Measurements from ENCODE around the gene SACS.

SACS gene

DNA sequence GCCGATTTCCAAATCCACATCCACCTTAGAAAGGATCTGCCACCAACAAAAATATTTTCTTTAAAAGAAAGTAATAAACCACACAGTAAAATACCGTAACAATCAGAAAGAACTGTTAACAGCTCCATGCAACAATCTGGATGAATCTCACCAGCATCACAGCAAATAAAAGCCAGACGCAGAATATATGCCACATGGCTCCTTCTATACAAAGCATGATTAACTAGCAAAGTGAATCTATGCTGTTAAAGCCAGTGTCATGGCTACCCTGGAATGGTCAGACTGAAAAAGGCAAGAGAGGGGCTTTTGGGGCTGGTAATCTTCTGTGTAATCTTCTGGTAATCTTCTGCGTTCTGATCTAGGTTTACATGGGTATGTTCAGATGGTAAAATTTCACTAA lies 81.3 kb downstream of the SACS start:
- H3K4me2 ChIP-seq (ENCODE audit: insufficient read depth, low read length): no peak overlapping the region
- DNase-seq: no peak
- H4K20me1 ChIP-seq (ENCODE audit: insufficient read depth, low read length): peaks cover 8% of the 10 kb centered on the region; the same call in 1 of the 2 replicates
- TF ChIP-seq, protein P1, sequence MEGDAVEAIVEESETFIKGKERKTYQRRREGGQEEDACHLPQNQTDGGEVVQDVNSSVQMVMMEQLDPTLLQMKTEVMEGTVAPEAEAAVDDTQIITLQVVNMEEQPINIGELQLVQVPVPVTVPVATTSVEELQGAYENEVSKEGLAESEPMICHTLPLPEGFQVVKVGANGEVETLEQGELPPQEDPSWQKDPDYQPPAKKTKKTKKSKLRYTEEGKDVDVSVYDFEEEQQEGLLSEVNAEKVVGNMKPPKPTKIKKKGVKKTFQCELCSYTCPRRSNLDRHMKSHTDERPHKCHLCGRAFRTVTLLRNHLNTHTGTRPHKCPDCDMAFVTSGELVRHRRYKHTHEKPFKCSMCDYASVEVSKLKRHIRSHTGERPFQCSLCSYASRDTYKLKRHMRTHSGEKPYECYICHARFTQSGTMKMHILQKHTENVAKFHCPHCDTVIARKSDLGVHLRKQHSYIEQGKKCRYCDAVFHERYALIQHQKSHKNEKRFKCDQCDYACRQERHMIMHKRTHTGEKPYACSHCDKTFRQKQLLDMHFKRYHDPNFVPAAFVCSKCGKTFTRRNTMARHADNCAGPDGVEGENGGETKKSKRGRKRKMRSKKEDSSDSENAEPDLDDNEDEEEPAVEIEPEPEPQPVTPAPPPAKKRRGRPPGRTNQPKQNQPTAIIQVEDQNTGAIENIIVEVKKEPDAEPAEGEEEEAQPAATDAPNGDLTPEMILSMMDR (IDR thresholded peaks at IDR 0.05; ENCODE audit: borderline replicate concordance, extremely low read depth, low read length, poor library complexity, severe bottlenecking): no peak
- no peak for TF ChIP-seq EZH2 (IDR thresholded peaks at IDR 0.05; ENCODE audit: borderline replicate concordance, low read depth, low read length, severe bottlenecking)
- no peak overlapping the region for H3K27ac ChIP-seq (ENCODE audit: low read length)
- H3K36me3 ChIP-seq (ENCODE audit: insufficient read depth, low read length): peaks cover 95% of the 10 kb centered on the region
- H3K4me3 ChIP-seq (ENCODE audit: low read depth in 1 of 2, low read length in 2 of 2): no peak overlapping the region
- H2AFZ ChIP-seq (ENCODE audit: low read depth, low read length): no peak overlapping the region
- H3K9me3 ChIP-seq (ENCODE audit: insufficient read depth, low read length, severe bottlenecking): no peaks in the 10 kb centered on the region
- H3K79me2 ChIP-seq (ENCODE audit: insufficient read depth, low read length): 0 out of 2 replicates have a peak, but pooled peaks cover 5% of the 10 kb centered on the region
- no peaks in the 10 kb centered on the region for H3K27me3 ChIP-seq (ENCODE audit: insufficient read depth, low read length, poor library complexity)
- ATAC-seq (ENCODE audit: insufficient read depth, low read depth): no peak
- no peaks in the 10 kb centered on the region for H3K4me1 ChIP-seq (ENCODE audit: insufficient read depth, low read length)
- no peak overlapping the region for H3K9ac ChIP-seq (ENCODE audit: low read depth, low read length)

DNA sequence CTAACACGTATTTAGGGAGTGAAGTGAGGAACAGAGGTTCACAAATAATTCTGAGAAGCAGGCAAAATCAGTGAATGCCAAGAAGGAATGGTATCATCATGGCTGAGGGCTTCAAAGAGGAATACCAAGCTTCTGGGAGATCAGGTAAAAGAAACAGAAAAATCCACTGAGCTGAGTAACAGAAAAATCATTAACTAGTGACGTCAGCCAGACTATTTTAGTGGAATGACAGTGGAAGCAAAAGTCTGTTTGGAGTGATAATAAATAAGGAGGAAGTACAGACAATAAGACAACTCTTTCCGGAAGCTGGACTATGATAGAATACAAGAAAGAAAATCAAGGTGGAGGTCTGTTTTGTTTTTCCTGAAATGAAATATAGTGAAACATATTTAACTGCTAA lies 83.5 kb downstream of the SACS start:
- no peaks in the 10 kb centered on the region for H3K4me1 ChIP-seq (ENCODE audit: insufficient read depth, low read length)
- no peaks in the 10 kb centered on the region for H3K9me3 ChIP-seq (ENCODE audit: insufficient read depth, low read length, severe bottlenecking)
- TF ChIP-seq EZH2 (IDR thresholded peaks at IDR 0.05; ENCODE audit: borderline replicate concordance, low read depth, low read length, severe bottlenecking): no peak
- TF ChIP-seq, protein P1 (IDR thresholded peaks at IDR 0.05; ENCODE audit: borderline replicate concordance, extremely low read depth, low read length, poor library complexity, severe bottlenecking): no peak
- H2AFZ ChIP-seq (ENCODE audit: low read depth, low read length): no peak overlapping the region
- no peak overlapping the region for H3K27ac ChIP-seq (ENCODE audit: low read length)
- peaks cover 87% of the 10 kb centered on the region for H3K36me3 ChIP-seq (ENCODE audit: insufficient read depth, low read length)
- H4K20me1 ChIP-seq (ENCODE audit: insufficient read depth, low read length): peaks cover 9% of the 10 kb centered on the region; the same call in 1 of the 2 replicates
- H3K4me2 ChIP-seq (ENCODE audit: insufficient read depth, low read length): no peak overlapping the region
- ATAC-seq (ENCODE audit: insufficient read depth, low read depth) (no peak), DNase-seq (no peak)
- H3K79me2 ChIP-seq (ENCODE audit: insufficient read depth, low read length): peaks cover 7% of the 10 kb centered on the region; the same call in 1 of the 2 replicates
- H3K4me3 ChIP-seq (ENCODE audit: low read depth in 1 of 2, low read length in 2 of 2): no peak overlapping the region
- no peak overlapping the region for H3K9ac ChIP-seq (ENCODE audit: low read depth, low read length)
- H3K27me3 ChIP-seq (ENCODE audit: insufficient read depth, low read length, poor library complexity): no peaks in the 10 kb centered on the region

DNA sequence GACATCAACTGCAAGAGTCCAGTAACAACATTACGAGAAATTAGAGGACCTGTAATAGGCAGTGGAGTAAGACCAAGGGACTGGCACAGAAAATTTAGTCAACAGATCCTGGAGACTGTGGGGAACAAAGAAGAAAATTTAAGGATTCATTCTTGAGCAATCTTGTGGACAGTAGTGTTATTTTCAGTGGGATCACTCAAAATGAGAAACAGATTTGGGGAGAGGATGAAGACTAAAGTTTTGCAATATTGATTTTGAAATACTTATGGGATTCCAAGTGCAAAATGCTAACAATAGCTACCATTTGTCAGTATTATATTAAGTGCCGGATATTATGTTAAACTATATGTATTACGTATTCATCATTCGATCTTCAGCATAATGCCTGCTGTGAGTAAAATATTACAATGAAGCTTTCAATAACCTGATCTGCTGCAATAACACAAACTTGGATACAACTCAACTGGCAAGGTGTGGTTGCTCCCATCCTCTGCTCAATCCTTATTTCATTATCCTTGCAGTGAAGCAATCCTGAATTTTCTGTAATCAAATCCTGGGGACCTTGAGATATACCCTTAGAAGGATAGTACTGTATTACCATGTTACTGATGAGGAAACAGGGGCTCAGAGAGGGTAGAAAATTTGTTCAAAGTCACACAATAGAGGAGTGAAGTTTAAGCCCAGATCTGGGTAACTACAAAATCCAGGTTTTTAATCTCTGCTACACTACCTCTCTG lies 84.2 kb downstream of the SACS start:
- H3K79me2 ChIP-seq (ENCODE audit: insufficient read depth, low read length): peaks cover 9% of the 10 kb centered on the region; the same call in 1 of the 2 replicates
- H3K4me2 ChIP-seq (ENCODE audit: insufficient read depth, low read length): no peak overlapping the region
- H3K4me1 ChIP-seq (ENCODE audit: insufficient read depth, low read length): no peaks in the 10 kb centered on the region
- no peak for TF ChIP-seq EZH2 (IDR thresholded peaks at IDR 0.05; ENCODE audit: borderline replicate concordance, low read depth, low read length, severe bottlenecking)
- TF ChIP-seq, protein P1 (IDR thresholded peaks at IDR 0.05; ENCODE audit: borderline replicate concordance, extremely low read depth, low read length, poor library complexity, severe bottlenecking): no peak
- H3K36me3 ChIP-seq (ENCODE audit: insufficient read depth, low read length): peaks cover 82% of the 10 kb centered on the region
- DNase-seq (no peak), ATAC-seq (ENCODE audit: insufficient read depth, low read depth) (no peak)
- H3K9ac ChIP-seq (ENCODE audit: low read depth, low read length): no peak overlapping the region
- no peak overlapping the region for H2AFZ ChIP-seq (ENCODE audit: low read depth, low read length)
- H3K9me3 ChIP-seq (ENCODE audit: insufficient read depth, low read length, severe bottlenecking): no peaks in the 10 kb centered on the region
- H3K4me3 ChIP-seq (ENCODE audit: low read depth in 1 of 2, low read length in 2 of 2): no peak overlapping the region
- peaks cover 7% of the 10 kb centered on the region; the same call in 1 of the 2 replicates for H4K20me1 ChIP-seq (ENCODE audit: insufficient read depth, low read length)
- H3K27ac ChIP-seq (ENCODE audit: low read length): no peak overlapping the region
- H3K27me3 ChIP-seq (ENCODE audit: insufficient read depth, low read length, poor library complexity): no peaks in the 10 kb centered on the region
